ENCODE results near the gene AHI1. TPM values are rescaled to one million over a fixed set of nuclear protein-coding genes. Genes with fewer than 3 reads are reported as not detected.

AHI1 gene
- total RNA-seq, 1 donor from 2014 or later = 14.2 TPM

GRCh38 chr6:135258970-135259369 lies 238.6 kb downstream of the AHI1 start:
- no peak for FAIRE-seq
- no peak overlapping the region for H2AFZ ChIP-seq (ENCODE audit: low read depth, low read length)
- Mint-ChIP-seq H3K27ac (ENCODE audit: unreplicated experiment) (no peak overlapping the region), H3K9me3 (ENCODE audit: unreplicated experiment) (peaks cover 9% of the 10 kb centered on the region), H3K27me3 (ENCODE audit: low read depth, unreplicated experiment) (no peaks in the 10 kb centered on the region), H3K4me1 (ENCODE audit: low read depth, unreplicated experiment) (no peaks in the 10 kb centered on the region), H3K36me3 (ENCODE audit: low read depth, unreplicated experiment) (peaks cover 3% of the 10 kb centered on the region), H3K4me3 (ENCODE audit: unreplicated experiment) (no peak overlapping the region)
- no peaks in the 10 kb centered on the region for H4K20me1 ChIP-seq (ENCODE audit: insufficient read depth, low read length)
- no peak overlapping the region for H3K4me3 ChIP-seq (ENCODE audit: insufficient read depth, low read depth, low read length)
- TF ChIP-seq CTCF (IDR thresholded peaks at IDR 0.05; ENCODE audit: insufficient read depth, low read depth, low read length) (no peak), EZH2 (IDR thresholded peaks at IDR 0.05; ENCODE audit: insufficient read depth, low read length) (no peak)
- H3K27ac ChIP-seq (ENCODE audit: low read depth, low read length) = no peak overlapping the region
- no peaks in the 10 kb centered on the region for H3K36me3 ChIP-seq (ENCODE audit: insufficient read depth, low read length)
- DNase-seq (ENCODE audit: low read depth) = no peak
- H3K9ac ChIP-seq (ENCODE audit: low read length) = no peak overlapping the region
- H3K4me1 ChIP-seq (ENCODE audit: insufficient read depth, low read length) = no peaks in the 10 kb centered on the region
- H3K79me2 ChIP-seq (ENCODE audit: insufficient read depth, low read length) = no peaks in the 10 kb centered on the region
- H3K27me3 ChIP-seq (ENCODE audit: insufficient read depth, low read length) = no peaks in the 10 kb centered on the region
- H3K4me2 ChIP-seq (ENCODE audit: low read length) = no peak overlapping the region
- no peaks in the 10 kb centered on the region for H3K9me3 ChIP-seq (ENCODE audit: insufficient read depth, low read depth, low read length)

GRCh38 chr6:135257631-135258405 lies 239.7 kb downstream of the AHI1 start:
- H3K4me2 ChIP-seq (ENCODE audit: low read length) = no peak overlapping the region
- no peak overlapping the region for H3K9ac ChIP-seq (ENCODE audit: low read length)
- H3K79me2 ChIP-seq (ENCODE audit: insufficient read depth, low read length) = no peaks in the 10 kb centered on the region
- no peaks in the 10 kb centered on the region for H4K20me1 ChIP-seq (ENCODE audit: insufficient read depth, low read length)
- no peaks in the 10 kb centered on the region for H3K27me3 ChIP-seq (ENCODE audit: insufficient read depth, low read length)
- FAIRE-seq = no peak
- peaks cover 5% of the 10 kb centered on the region for H3K9me3 Mint-ChIP-seq (ENCODE audit: unreplicated experiment)
- H3K27me3 Mint-ChIP-seq (ENCODE audit: low read depth, unreplicated experiment) = no peaks in the 10 kb centered on the region
- no peak overlapping the region for H3K4me3 ChIP-seq (ENCODE audit: insufficient read depth, low read depth, low read length)
- DNase-seq (ENCODE audit: low read depth) = no peak
- no peaks in the 10 kb centered on the region for H3K9me3 ChIP-seq (ENCODE audit: insufficient read depth, low read depth, low read length)
- no peak overlapping the region for H3K27ac Mint-ChIP-seq (ENCODE audit: unreplicated experiment)
- no peak overlapping the region for H2AFZ ChIP-seq (ENCODE audit: low read depth, low read length)
- no peaks in the 10 kb centered on the region for H3K4me1 ChIP-seq (ENCODE audit: insufficient read depth, low read length)
- no peaks in the 10 kb centered on the region for H3K36me3 ChIP-seq (ENCODE audit: insufficient read depth, low read length)
- TF ChIP-seq EZH2 (IDR thresholded peaks at IDR 0.05; ENCODE audit: insufficient read depth, low read length) (no peak), CTCF (IDR thresholded peaks at IDR 0.05; ENCODE audit: insufficient read depth, low read depth, low read length) (no peak)
- no peaks in the 10 kb centered on the region for H3K4me1 Mint-ChIP-seq (ENCODE audit: low read depth, unreplicated experiment)
- H3K4me3 Mint-ChIP-seq (ENCODE audit: unreplicated experiment) = no peak overlapping the region
- peaks cover 3% of the 10 kb centered on the region for H3K36me3 Mint-ChIP-seq (ENCODE audit: low read depth, unreplicated experiment)
- no peak overlapping the region for H3K27ac ChIP-seq (ENCODE audit: low read depth, low read length)

- H3K4me3 ChIP-seq (ENCODE audit: insufficient read depth, low read depth, low read length) = no peak overlapping the region
- H3K27ac Mint-ChIP-seq (ENCODE audit: unreplicated experiment) = no peak overlapping the region
- H3K4me2 ChIP-seq (ENCODE audit: low read length) = no peak overlapping the region
- no peaks in the 10 kb centered on the region for H4K20me1 ChIP-seq (ENCODE audit: insufficient read depth, low read length)
- no peak overlapping the region for H2AFZ ChIP-seq (ENCODE audit: low read depth, low read length)
- peaks cover 3% of the 10 kb centered on the region for H3K36me3 Mint-ChIP-seq (ENCODE audit: low read depth, unreplicated experiment)
- no peaks in the 10 kb centered on the region for H3K9me3 ChIP-seq (ENCODE audit: insufficient read depth, low read depth, low read length)
- H3K27me3 Mint-ChIP-seq (ENCODE audit: low read depth, unreplicated experiment) = no peaks in the 10 kb centered on the region
- H3K9me3 Mint-ChIP-seq (ENCODE audit: unreplicated experiment) = peaks cover 5% of the 10 kb centered on the region
- no peak overlapping the region for H3K4me3 Mint-ChIP-seq (ENCODE audit: unreplicated experiment)
- TF ChIP-seq EZH2 (IDR thresholded peaks at IDR 0.05; ENCODE audit: insufficient read depth, low read length) (no peak), CTCF (IDR thresholded peaks at IDR 0.05; ENCODE audit: insufficient read depth, low read depth, low read length) (no peak)
- no peak overlapping the region for H3K9ac ChIP-seq (ENCODE audit: low read length)
- no peaks in the 10 kb centered on the region for H3K79me2 ChIP-seq (ENCODE audit: insufficient read depth, low read length)
- no peak overlapping the region for H3K27ac ChIP-seq (ENCODE audit: low read depth, low read length)
- peaks cover 4% of the 10 kb centered on the region for H3K4me1 Mint-ChIP-seq (ENCODE audit: low read depth, unreplicated experiment)
- no peak for FAIRE-seq
- no peaks in the 10 kb centered on the region for H3K36me3 ChIP-seq (ENCODE audit: insufficient read depth, low read length)
- peaks cover 5% of the 10 kb centered on the region for H3K4me1 ChIP-seq (ENCODE audit: insufficient read depth, low read length)
- no peak for DNase-seq (ENCODE audit: low read depth)
- H3K27me3 ChIP-seq (ENCODE audit: insufficient read depth, low read length) = no peaks in the 10 kb centered on the region
Measured at GRCh38 chr6:135256866-135257265, 240.7 kb downstream of the AHI1 start.

All from astrocyte (in vitro differentiated cells and primary cell).